OCI-LY3 (cell line): Measurements from ENCODE around the gene FRS3.

Source experiments
- CTCF ChIP-seq: fragments of 200-600, 300-600 bp; sonication (generic); IDR thresholded peaks from 2 replicates; pipeline ENCODE4 v1.5.1; 2014; ENCODE audit warnings: antibody characterized with exemption, low read length, low read depth
- EZH2phosphoT487 ChIP-seq: fragments of 200-600 bp; shearing (Covaris generic); IDR thresholded peaks from 2 replicates; pipeline ENCODE4 v1.6.1; 2018; ENCODE audit warnings: antibody characterized with exemption, mixed run types, low read depth

- TF ChIP-seq CTCF (no peak), EZH2phosphoT487 (no peak)
Observed at GRCh38 chr6:41743406-41744235, 36.1 kb downstream of the FRS3 start.
